Subcutaneous adipose tissue (tissue), 4 donors: ENCODE results near the gene TNS1. TPM values are rescaled to one million over a fixed set of nuclear protein-coding genes. Genes with fewer than 3 reads are reported as not detected.

Experiments
- total RNA-seq, 4 donors: library from RNA; depleted of rRNA; stranded (reverse); fragments of >200 nt; gene quantifications; one replicate each; pipeline ENCODE4 v1.1.0, GENCODE V29; 2016
- TF ChIP-seq, protein P1 (sequence below): fragments of 450-650 bp; IDR thresholded peaks from one replicate; pipeline ENCODE4 v1.5.1; 2016; ENCODE audit warnings: low read depth, mild to moderate bottlenecking, control low read depth, antibody characterized with exemption, moderate library complexity

Gene TNS1
- total RNA-seq, 4 donors from 2014 or later: 310 to 1,168 (median 450) TPM

DNA sequence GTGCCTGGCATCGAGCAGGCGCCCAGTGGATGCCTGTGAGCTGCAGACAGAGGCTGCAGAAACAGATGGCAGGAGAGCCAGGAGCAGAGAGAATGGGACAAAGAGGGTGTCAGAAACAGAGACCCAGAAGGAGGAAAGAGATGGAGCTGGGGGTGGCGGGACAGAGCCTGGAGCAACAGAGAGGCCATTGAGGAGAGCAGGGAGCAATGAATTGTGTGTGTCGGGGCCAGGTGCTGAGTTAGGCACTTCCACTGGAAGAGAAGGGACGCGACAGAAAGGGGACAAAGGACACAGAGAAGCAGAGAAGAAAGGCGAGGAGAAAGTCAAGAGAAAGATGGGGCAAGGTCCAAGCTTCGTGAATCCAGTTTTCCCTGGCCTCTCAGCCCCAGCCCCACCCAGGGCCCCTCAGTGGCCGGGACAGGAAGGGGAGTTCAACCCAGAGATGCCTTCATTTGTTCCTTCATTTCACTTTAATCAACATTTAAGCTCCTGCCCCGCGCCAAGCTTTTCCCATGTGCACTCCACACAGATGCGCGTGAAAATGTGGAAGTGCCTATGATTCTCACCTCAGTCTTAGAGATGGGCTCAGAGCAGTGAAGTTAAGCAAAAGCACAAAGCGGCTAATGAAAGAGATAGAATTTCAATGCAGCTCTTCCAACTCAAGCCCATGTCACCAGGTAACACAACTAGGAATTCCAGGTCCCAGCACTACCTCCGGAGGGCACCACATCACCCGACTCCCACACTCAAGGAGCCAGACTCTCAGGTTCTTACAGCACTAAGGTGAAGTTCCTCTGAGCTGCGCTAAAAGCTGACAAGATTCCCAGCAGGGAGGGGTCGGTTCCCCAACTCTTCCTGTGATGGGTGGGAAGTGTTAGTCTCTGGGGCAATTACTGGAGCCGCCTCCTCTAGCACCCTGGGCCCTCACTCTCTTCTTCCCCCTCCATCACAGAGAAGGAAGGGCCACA lies 55.1 kb downstream of the TNS1 start:
- TF ChIP-seq, protein P1, sequence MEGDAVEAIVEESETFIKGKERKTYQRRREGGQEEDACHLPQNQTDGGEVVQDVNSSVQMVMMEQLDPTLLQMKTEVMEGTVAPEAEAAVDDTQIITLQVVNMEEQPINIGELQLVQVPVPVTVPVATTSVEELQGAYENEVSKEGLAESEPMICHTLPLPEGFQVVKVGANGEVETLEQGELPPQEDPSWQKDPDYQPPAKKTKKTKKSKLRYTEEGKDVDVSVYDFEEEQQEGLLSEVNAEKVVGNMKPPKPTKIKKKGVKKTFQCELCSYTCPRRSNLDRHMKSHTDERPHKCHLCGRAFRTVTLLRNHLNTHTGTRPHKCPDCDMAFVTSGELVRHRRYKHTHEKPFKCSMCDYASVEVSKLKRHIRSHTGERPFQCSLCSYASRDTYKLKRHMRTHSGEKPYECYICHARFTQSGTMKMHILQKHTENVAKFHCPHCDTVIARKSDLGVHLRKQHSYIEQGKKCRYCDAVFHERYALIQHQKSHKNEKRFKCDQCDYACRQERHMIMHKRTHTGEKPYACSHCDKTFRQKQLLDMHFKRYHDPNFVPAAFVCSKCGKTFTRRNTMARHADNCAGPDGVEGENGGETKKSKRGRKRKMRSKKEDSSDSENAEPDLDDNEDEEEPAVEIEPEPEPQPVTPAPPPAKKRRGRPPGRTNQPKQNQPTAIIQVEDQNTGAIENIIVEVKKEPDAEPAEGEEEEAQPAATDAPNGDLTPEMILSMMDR: no peak

DNA sequence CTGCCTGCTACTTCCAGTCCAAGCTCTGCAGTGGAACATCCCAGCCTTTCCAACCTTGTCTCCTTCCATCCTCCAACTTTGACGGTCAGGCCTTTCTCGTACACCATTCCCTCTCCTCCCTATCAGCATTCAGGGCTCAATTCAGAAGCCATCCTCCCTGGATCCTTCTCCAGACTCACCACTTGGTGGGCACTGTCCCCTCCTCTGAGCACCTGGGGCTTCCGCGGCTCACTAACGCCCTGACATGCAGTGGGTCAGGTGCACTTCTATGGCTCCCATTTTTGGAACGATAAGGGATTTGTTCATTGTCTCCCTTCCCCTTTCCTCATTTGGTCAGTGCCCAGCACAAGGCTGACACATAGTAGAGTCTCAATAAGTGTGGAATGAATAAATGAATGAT lies 56.7 kb downstream of the TNS1 start:
- TF ChIP-seq, protein P1: no peak

DNA sequence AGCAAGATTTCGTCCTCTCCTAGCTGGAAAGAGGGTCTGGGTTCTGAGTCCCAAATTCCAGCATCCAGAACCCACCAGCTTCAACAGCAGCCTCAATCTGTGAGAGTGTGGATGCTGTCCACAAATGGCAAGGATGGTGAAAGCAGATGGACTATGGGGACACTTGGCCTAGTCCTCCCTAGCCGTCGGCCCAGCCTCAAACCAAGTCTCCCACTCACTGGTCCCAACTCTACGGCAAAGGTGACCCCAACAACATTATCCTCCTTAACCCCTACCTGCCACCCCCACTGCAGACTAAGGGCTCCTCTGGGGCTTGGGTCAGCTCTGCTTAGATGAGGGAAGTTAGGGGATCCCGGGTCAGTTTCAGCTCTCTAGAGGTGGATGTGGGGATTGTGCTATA lies 57.3 kb downstream of the TNS1 start:
- TF ChIP-seq, protein P1: no peak

DNA sequence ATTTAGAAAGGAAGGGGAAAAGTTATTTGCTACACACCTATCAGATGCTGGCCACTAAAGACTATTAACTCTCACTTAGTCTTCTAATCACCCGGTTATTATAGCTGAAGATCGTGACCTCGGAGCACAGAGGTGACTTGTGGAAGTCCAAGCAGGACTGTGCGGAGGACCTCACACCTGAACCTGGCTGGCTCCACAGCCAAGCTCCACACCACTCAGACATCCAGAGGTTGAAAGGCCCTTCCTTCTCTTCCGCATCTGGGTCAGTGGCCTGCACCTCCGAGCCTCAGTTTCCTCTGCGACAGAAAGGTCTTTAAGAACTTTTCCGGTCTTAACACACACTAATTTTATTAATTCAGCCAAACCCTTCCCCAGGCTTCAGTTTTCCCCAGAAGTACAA lies 57.9 kb downstream of the TNS1 start:
- TF ChIP-seq, protein P1: no peak

DNA sequence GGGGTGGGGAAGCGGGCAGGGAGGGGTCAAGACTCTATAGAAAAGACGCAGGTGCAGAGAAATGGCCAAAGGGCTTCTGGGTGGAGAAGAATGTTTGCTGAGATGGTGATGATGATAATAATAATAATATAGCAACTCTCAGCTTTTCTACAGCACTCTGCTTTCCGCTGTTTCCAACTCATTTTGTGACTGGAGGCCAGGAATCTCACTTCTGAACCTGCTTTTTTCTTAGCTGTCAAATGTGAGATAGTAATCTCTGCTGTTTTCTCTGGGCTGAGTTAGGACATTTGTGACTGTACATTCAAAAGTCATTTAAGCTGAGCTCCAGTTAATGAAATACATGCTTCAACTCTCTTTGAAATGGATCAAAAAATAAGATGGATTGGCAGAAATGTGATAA lies 58.4 kb downstream of the TNS1 start:
- TF ChIP-seq, protein P1: no peak

DNA sequence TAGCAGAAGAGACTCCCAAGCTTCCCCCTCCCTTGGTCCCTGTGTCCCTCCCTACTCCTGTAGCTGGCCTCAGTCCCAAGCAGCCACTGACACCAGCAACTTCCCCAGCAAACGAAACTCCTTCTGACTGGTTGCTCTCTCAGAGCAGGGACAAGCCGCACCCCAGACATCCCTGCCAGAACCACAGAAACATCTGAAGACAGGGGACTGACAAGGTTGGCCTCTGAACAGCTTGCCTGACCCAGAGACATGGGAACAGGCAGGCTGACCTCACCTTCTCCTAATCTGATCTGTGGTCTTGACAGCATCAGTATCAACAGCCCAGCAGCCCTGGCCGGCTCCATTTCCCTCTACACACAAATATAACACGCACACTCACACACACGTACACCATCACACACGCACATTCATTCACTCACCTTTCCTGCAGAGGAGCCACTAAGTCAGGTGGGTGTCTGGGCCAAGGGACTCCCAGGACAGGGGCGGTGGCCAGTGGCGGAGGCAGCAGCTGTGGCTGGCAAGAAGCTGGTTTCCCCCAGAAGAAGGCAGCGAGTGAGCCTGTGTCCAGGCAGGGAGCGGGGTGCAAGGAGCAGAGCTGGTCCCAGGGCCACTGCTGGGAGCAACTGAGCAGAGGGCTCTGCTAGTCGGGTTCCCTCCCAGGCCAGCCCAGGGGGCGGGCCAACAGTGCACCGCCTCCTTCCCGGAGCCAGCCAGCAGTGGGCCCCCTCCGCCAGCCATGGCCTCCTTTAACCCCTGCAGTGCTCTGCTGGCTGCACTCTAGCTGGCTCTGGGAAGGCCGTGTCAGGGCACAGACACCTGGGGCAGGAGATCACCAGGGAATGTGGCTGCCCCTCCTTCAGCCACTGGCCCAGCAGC lies 59.1 kb downstream of the TNS1 start:
- TF ChIP-seq, protein P1: no peak
